GM08714 (cell line): Measurements from ENCODE around the gene SIRT7.

Experiments used
- H3K4me3 ChIP-seq: fragments of 200-500 bp; sonication (Bioruptor generic); 2 replicates; pipeline ENCODE4 v1.5.1; 2014; ENCODE audit warnings: mild to moderate bottlenecking, low read length, inconsistent platforms
- ZNF274 ChIP-seq: IDR thresholded peaks from 2 replicates; pipeline ENCODE4 v1.6.1; 2012; ENCODE audit warnings: mild to moderate bottlenecking, low read depth, low read length

The SIRT7 gene

GRCh38 chr17:81888105-81888987 is 29.6 kb downstream of the SIRT7 start:
- H3K4me3 ChIP-seq: no peak overlapping the region

GRCh38 chr17:81885869-81886548 is 32.0 kb downstream of the SIRT7 start:
- H3K4me3 ChIP-seq: no peak overlapping the region
- no peak for TF ChIP-seq ZNF274

More at GRCh38 chr17:81888105-81888987, 29.6 kb downstream of the SIRT7 start:
- TF ChIP-seq ZNF274: no peak

GRCh38 chr17:81885454-81885853 is 32.5 kb downstream of the SIRT7 start:
- no peak for TF ChIP-seq ZNF274
- H3K4me3 ChIP-seq: no peak overlapping the region

GRCh38 chr17:81884968-81885367 is 33.0 kb downstream of the SIRT7 start:
- no peak for TF ChIP-seq ZNF274

GRCh38 chr17:81884520-81884919 is 33.5 kb downstream of the SIRT7 start:
- TF ChIP-seq ZNF274: no peak
- H3K4me3 ChIP-seq: no peak overlapping the region

More at GRCh38 chr17:81884968-81885367, 33.0 kb downstream of the SIRT7 start:
- no peak overlapping the region for H3K4me3 ChIP-seq

GRCh38 chr17:81879121-81879520 is 38.9 kb downstream of the SIRT7 start:
- TF ChIP-seq ZNF274: no peak
- no peak overlapping the region for H3K4me3 ChIP-seq

GRCh38 chr17:81878294-81878693 is 39.7 kb downstream of the SIRT7 start:
- H3K4me3 ChIP-seq: no peak overlapping the region
- no peak for TF ChIP-seq ZNF274

GRCh38 chr17:81877569-81877968 is 40.4 kb downstream of the SIRT7 start:
- H3K4me3 ChIP-seq: no peak overlapping the region
- no peak for TF ChIP-seq ZNF274

GRCh38 chr17:81871387-81872230 is 46.4 kb downstream of the SIRT7 start:
- no peak for TF ChIP-seq ZNF274
- H3K4me3 ChIP-seq: peak overlapping the region; percentile 68

GRCh38 chr17:81870981-81871386 is 47.0 kb downstream of the SIRT7 start, which contains the start of gene ARHGDIA:
ARHGDIA (minus strand) TSS chr17:81871337; CDS start chr17:81869930, 1,407 bp downstream.
- peak within 1 kb of the TSS; percentile 94 for H3K4me3 ChIP-seq
- no peak for TF ChIP-seq ZNF274

- H3K4me3 ChIP-seq: peak overlapping the region; percentile 94
- no peak for TF ChIP-seq ZNF274
Observed at GRCh38 chr17:81870131-81870980, 47.6 kb downstream of the SIRT7 start.

GRCh38 chr17:81869221-81870130 is 48.5 kb downstream of the SIRT7 start:
- peak overlapping the region; percentile 94 for H3K4me3 ChIP-seq
- TF ChIP-seq ZNF274: no peak
